IPS DF 19.7 (cell line): ENCODE measurements around the gene PROX1.

Experiments
- DNase-seq: peaks from one replicate; pipeline ENCODE4 v3.0.0-alpha.2; 2013; ENCODE audit warnings: low read depth, low spot score

PROX1 gene

GRCh38 chr1:213987927-213988506 is at the start of gene PROX1:
Gene PROX1, plus strand, starts transcription at chr1:213987973. Its CDS starts 8,563 bp downstream, at chr1:213996536.
- no peak for DNase-seq

- no peak for DNase-seq
Observed at GRCh38 chr1:213938776-213939175, 49.0 kb upstream of the PROX1 start.

- no peak for DNase-seq
Observed at GRCh38 chr1:213939888-213940287, 47.9 kb upstream of the PROX1 start.

GRCh38 chr1:213940947-213941346 is 46.8 kb upstream of the PROX1 start:
- DNase-seq, result no peak

GRCh38 chr1:213942061-213942460 is 45.7 kb upstream of the PROX1 start:
- DNase-seq, result no peak

- DNase-seq, result no peak
Observed at GRCh38 chr1:213947200-213947801, 40.5 kb upstream of the PROX1 start.

GRCh38 chr1:213951876-213952275 is 35.9 kb upstream of the PROX1 start:
- no peak for DNase-seq

GRCh38 chr1:213953806-213954205 is 34.0 kb upstream of the PROX1 start:
- DNase-seq, result no peak

GRCh38 chr1:213956295-213956770 is 31.4 kb upstream of the PROX1 start:
- DNase-seq, result no peak

GRCh38 chr1:213958346-213958745 is 29.4 kb upstream of the PROX1 start:
- DNase-seq, result no peak

GRCh38 chr1:213960963-213961362 is 26.8 kb upstream of the PROX1 start:
- DNase-seq, result no peak

- no peak for DNase-seq
Observed at GRCh38 chr1:213962508-213962907, 25.3 kb upstream of the PROX1 start.

GRCh38 chr1:213966122-213966521 is 21.7 kb upstream of the PROX1 start:
- DNase-seq, result no peak

- no peak for DNase-seq
Observed at GRCh38 chr1:213968146-213968825, 19.5 kb upstream of the PROX1 start.

- no peak for DNase-seq
Observed at GRCh38 chr1:213969958-213970555, 17.7 kb upstream of the PROX1 start.

GRCh38 chr1:213972141-213972540 is 15.6 kb upstream of the PROX1 start:
- no peak for DNase-seq

GRCh38 chr1:213973129-213973528 is 14.6 kb upstream of the PROX1 start:
- DNase-seq, result no peak

GRCh38 chr1:213976665-213977485 is 10.9 kb upstream of the PROX1 start:
- no peak for DNase-seq

GRCh38 chr1:213977486-213977842 is 10.3 kb upstream of the PROX1 start:
- DNase-seq, result no peak

GRCh38 chr1:213977909-213978308 is 9.9 kb upstream of the PROX1 start:
- no peak for DNase-seq

GRCh38 chr1:213979751-213980586 is 7.8 kb upstream of the PROX1 start:
- no peak for DNase-seq
